Skeletal muscle satellite cell (primary cell): ENCODE data around the gene ATF1.

ENCODE experiments used
- H3K27me3 ChIP-seq: 2 replicates; pipeline ENCODE4 v1.7.0; 2013; ENCODE audit warnings: low read length; ENCODE audit not compliant: control insufficient read depth, insufficient read depth
- H3K36me3 ChIP-seq: 2 replicates; pipeline ENCODE4 v1.7.0; 2013; ENCODE audit warnings: mild to moderate bottlenecking, control low read depth, low read length; ENCODE audit not compliant: insufficient read depth
- H3K4me1 ChIP-seq: 2 replicates; pipeline ENCODE4 v1.7.0; 2013; ENCODE audit warnings: low read length; ENCODE audit not compliant: control insufficient read depth, insufficient read depth
- H3K4me2 ChIP-seq: 2 replicates; pipeline ENCODE4 v1.7.0; 2013; ENCODE audit warnings: mild to moderate bottlenecking, low read length
- H3K4me3 ChIP-seq: 2 replicates; pipeline ENCODE4 v1.7.0; 2013; ENCODE audit warnings: low read length
- H3K9ac ChIP-seq: 2 replicates; pipeline ENCODE4 v1.7.0; 2013; ENCODE audit warnings: mild to moderate bottlenecking, low read depth, low read length, moderate library complexity
- H3K9me3 ChIP-seq: replicated peaks from 2 replicates; pipeline ENCODE4 v1.7.0; 2013; ENCODE audit warnings: mild to moderate bottlenecking, control low read depth, low read length

Gene ATF1

DNA sequence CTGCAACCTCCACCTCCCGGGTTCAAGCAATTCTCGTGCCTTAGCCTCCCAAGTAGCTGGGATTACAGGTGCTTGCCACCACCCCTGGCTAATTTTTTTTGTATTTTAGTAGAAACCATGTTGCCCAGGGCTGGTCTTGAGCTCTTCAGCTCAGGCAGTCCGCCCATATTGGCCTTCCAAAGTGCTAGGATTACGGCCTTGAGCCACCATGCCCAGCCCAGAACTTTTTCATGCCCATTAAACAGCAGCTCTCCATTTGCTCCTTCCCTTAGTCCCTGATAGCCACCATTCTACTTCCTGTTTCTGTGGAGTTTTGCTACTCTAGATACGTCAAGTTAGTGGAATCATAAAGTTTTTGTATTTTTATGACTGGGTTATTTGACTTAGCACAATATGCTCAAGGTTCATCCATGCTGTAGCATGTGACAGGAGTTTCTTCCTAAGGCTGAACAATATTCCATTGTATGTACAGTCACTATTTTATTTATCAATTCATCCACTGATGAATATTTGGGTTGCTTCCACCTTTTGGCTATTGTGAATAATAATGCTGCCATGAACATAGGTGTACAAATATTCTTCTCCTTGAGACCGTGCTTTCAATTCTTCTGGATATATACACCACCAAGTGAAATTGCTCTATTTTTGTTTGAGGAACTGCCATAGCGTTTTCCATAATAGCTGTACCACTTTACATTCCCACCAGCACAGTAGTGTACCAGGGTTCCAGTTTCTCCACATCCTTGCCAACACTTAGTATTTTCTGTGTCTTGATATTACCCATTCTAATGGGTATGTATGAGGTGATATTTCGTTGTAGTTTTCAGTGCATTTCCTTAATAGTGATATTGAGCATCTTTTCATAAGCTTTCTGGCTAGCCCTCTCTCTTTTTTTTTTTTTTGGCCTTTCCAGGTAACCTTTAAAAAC, 15.0 kb downstream of the ATF1 start:
- Histone ChIP-seq H3K9me3 (no peaks in the 10 kb centered on the region), H3K4me3 (no peak overlapping the region), H3K9ac (no peak overlapping the region), H3K27me3 (no peaks in the 10 kb centered on the region), H3K36me3 (peaks cover 4% of the 10 kb centered on the region), H3K4me1 (no peaks in the 10 kb centered on the region), H3K4me2 (no peak overlapping the region)

DNA sequence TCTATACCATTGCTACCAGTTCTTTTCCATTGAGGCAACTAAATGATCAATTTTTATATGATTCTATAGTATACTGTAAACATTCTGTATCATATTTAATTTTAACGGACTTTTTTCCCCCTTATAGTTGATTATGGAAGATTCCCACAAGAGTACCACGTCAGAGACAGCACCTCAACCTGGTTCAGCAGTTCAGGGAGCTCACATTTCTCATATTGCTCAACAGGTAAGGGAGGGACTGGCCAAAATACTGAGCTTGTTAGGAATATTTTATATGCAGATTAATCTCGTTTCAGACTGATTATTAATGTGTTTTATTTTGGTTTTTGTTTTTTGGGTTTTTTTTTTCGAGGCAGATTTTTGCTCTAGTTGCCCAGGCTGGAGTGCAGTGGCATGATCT, 16.1 kb downstream of the ATF1 start:
- no peak overlapping the region for H3K4me3 ChIP-seq
- H3K4me2 ChIP-seq: no peak overlapping the region
- H3K36me3 ChIP-seq: peaks cover 4% of the 10 kb centered on the region
- H3K9ac ChIP-seq: no peak overlapping the region
- H3K4me1 ChIP-seq: peaks cover 6% of the 10 kb centered on the region
- H3K9me3 ChIP-seq: no peaks in the 10 kb centered on the region
- H3K27me3 ChIP-seq: no peaks in the 10 kb centered on the region

DNA sequence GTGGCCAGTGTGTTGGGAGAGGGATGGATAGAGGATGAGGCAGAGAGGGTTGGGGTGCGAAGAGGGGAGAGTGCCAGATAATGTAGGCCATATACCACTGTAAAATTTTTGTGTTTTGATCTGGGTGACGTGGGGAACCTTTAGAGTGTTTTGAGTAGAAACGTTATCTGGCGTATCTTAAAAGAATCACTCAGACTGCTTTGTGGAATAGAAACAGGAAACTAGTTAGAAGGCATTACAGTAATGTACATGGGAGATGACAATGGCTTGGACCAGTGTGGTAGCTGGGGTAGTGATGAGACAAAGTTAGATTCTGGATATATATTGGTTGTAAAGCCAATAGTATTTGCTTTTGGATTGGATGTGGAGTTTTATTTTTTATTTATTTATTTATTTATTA, 20.6 kb downstream of the ATF1 start:
- no peaks in the 10 kb centered on the region for H3K27me3 ChIP-seq
- peaks cover 14% of the 10 kb centered on the region for H3K36me3 ChIP-seq

DNA sequence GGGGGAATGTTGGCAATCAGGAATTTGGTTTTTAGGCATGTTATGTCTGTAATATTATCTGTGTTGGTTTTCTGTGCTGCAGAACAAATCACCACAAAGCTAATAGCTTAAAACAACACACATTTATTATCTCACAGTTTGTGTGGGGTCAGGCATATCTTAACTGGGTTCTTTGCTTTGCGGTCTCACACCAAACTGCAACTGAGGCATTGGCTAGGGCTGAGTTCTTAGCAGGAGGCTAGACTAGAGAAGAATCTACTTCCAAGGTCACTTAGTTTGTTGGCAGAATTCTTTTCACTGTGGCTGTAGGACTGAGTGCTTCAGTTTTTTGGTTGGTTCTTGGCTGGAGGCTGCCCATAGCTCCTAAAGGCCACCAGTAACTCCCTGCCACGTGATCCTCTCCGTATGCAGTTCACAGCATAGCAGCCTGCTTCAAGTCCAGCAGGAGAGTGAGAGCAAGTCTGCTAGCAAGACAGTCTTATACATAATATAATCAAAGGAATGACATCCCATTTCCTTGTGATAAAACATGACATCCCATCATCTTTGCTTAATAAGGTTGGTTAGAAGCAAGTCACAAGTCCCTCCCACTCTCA, 21.6 kb downstream of the ATF1 start:
- Histone ChIP-seq H3K36me3 (peaks cover 14% of the 10 kb centered on the region), H3K4me2 (peak overlapping the region; percentile 73), H3K4me3 (peak overlapping the region; percentile 34), H3K27me3 (no peaks in the 10 kb centered on the region), H3K4me1 (peaks cover 41% of the 10 kb centered on the region), H3K9me3 (no peaks in the 10 kb centered on the region), H3K9ac (peak overlapping the region; percentile 77)

More for the DNA sequence above, 20.6 kb downstream of the ATF1 start:
- Histone ChIP-seq H3K9ac (no peak overlapping the region), H3K9me3 (no peaks in the 10 kb centered on the region), H3K4me1 (peaks cover 41% of the 10 kb centered on the region), H3K4me2 (no peak overlapping the region), H3K4me3 (no peak overlapping the region)

- peak overlapping the region; percentile 77 for H3K9ac ChIP-seq
- peak overlapping the region; percentile 34 for H3K4me3 ChIP-seq
Measured at GRCh38 chr12:50786498-50787231, 22.8 kb downstream of the ATF1 start.

GRCh38 chr12:50787618-50788017, 23.7 kb downstream of the ATF1 start:
- Histone ChIP-seq H3K4me1 (peaks cover 41% of the 10 kb centered on the region), H3K9ac (peak overlapping the region; percentile 49), H3K27me3 (no peaks in the 10 kb centered on the region), H3K4me3 (peak overlapping the region; percentile 3), H3K36me3 (peaks cover 10% of the 10 kb centered on the region), H3K4me2 (peak overlapping the region; percentile 27), H3K9me3 (no peaks in the 10 kb centered on the region)

More at GRCh38 chr12:50786498-50787231, 22.8 kb downstream of the ATF1 start:
- H3K4me1 ChIP-seq: peaks cover 41% of the 10 kb centered on the region
- no peaks in the 10 kb centered on the region for H3K9me3 ChIP-seq
- peaks cover 13% of the 10 kb centered on the region for H3K36me3 ChIP-seq
- H3K27me3 ChIP-seq: no peaks in the 10 kb centered on the region
- H3K4me2 ChIP-seq: peak overlapping the region; percentile 73

DNA sequence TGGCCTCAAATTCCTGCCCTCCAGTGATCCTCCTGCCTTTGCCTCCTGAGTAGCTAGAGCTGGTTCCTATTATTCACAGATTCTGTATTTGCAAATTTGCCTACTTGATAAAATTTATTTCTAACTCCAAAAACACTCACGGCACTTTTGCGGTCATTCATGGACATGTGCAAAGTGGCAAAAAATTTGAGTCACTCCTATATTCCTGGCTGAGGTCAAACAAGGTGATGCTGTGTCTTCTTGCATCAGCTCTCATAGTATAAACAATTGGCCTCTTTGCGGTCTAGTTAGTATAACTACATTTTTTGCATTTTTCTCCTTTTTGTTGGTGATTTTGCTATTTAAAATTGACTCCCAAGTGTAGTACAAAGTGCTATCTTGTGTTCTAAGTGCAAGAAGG, 24.7 kb downstream of the ATF1 start:
- Histone ChIP-seq H3K4me3 (no peak overlapping the region), H3K9me3 (no peaks in the 10 kb centered on the region), H3K36me3 (peaks cover 10% of the 10 kb centered on the region), H3K4me1 (peaks cover 41% of the 10 kb centered on the region), H3K4me2 (no peak overlapping the region), H3K9ac (no peak overlapping the region), H3K27me3 (no peaks in the 10 kb centered on the region)

DNA sequence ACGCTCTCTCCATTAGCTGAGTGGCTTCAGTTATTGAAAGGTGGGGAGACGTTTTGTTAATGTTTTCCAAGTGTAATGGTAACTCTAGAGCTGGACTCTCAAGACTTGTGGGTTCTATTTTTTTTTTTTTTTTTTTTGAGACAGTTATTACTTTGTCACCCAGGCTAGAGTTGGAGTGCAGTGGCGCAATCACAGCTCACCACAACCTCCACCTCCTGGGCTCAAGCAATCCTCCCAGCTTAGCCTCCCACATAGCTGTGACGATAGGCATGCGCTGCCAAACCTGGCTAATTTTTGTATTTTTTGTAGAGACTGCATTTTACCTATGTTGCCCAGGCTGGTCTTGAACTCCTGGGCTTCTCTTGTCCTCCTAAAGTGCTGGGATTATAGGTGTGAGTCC, 26.2 kb downstream of the ATF1 start:
- Histone ChIP-seq H3K4me3 (no peak overlapping the region), H3K27me3 (no peaks in the 10 kb centered on the region), H3K9me3 (no peaks in the 10 kb centered on the region), H3K4me1 (peaks cover 35% of the 10 kb centered on the region), H3K4me2 (no peak overlapping the region), H3K9ac (no peak overlapping the region), H3K36me3 (peaks cover 10% of the 10 kb centered on the region)

DNA sequence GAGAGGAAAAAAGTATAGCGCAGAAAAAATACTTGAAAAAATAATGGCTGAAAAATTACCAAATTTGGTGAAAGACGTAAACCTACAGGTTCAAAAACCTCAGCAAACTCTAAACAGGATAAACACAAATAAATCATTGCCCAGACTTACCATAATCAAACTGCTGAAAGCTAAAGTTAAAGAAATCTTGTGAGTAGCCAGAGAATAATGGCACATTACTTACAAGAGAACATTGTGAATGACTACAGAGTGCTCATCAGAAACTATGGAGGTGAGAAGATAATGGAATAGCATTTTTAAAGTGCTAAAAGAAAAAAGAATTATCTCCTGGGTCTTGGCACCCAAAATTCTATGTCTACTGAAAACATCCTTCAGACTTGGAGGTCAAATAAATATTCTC, 36.0 kb downstream of the ATF1 start:
- Histone ChIP-seq H3K4me2 (no peak overlapping the region), H3K4me3 (no peak overlapping the region), H3K9me3 (peaks cover 12% of the 10 kb centered on the region), H3K4me1 (no peaks in the 10 kb centered on the region), H3K9ac (no peak overlapping the region), H3K36me3 (peaks cover 45% of the 10 kb centered on the region), H3K27me3 (no peaks in the 10 kb centered on the region)

- Histone ChIP-seq H3K4me3 (no peak overlapping the region), H3K9me3 (peaks cover 12% of the 10 kb centered on the region), H3K27me3 (no peaks in the 10 kb centered on the region), H3K9ac (no peak overlapping the region), H3K36me3 (peaks cover 28% of the 10 kb centered on the region), H3K4me1 (no peaks in the 10 kb centered on the region), H3K4me2 (no peak overlapping the region)
Measured at GRCh38 chr12:50803230-50803875, 39.5 kb downstream of the ATF1 start.

- Histone ChIP-seq H3K4me2 (no peak overlapping the region), H3K9me3 (no peaks in the 10 kb centered on the region), H3K9ac (no peak overlapping the region), H3K36me3 (peaks cover 10% of the 10 kb centered on the region), H3K4me1 (no peaks in the 10 kb centered on the region), H3K27me3 (no peaks in the 10 kb centered on the region), H3K4me3 (no peak overlapping the region)
Measured at GRCh38 chr12:50806176-50806575, 42.3 kb downstream of the ATF1 start.
